UCSD-AML1 (cell line): ENCODE results near the gene PRKAA2.

Experiments used
- DNase-seq: peaks from one replicate; lab custom pipeline; 2025; ENCODE audit not compliant: unreplicated experiment; lab: John Stamatoyannopoulos, UW

Gene PRKAA2

DNA sequence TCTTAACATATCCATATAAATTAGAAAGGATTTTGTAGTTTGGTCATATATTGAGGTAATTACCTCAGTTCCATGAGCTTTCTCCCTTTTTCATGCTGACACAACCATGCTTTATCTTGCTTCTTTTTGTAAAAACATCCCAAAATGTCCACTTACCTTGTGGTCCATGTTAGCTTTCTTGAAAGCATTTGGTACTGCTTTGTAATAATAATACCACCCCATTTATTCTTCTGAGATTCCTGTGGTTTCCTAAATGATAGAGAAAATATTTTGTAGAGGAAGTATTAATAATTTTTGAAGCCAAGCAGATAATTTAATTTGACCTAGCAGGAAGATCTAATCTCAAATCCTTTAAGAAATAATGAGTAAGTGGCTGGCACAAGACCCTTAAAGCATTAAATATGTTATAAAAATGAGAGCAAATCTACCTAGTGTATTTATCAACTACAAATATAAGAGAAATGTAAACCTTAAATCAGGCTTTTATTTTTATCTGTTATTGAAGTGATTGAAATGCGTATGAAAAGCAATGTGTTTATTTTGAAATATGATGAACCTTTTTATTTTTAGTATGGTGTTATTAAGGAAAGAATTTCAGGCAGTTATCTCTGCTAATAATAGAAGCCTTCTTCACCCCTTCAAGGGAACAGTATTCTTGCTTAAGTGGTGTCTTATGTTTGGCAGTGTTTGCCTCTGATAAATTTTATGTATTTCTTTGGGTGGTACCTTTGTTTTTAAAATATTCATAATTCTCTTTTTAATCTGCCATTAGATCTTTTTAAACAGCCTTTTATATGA lies 9.2 kb downstream of the PRKAA2 start:
- DNase-seq: no peak

DNA sequence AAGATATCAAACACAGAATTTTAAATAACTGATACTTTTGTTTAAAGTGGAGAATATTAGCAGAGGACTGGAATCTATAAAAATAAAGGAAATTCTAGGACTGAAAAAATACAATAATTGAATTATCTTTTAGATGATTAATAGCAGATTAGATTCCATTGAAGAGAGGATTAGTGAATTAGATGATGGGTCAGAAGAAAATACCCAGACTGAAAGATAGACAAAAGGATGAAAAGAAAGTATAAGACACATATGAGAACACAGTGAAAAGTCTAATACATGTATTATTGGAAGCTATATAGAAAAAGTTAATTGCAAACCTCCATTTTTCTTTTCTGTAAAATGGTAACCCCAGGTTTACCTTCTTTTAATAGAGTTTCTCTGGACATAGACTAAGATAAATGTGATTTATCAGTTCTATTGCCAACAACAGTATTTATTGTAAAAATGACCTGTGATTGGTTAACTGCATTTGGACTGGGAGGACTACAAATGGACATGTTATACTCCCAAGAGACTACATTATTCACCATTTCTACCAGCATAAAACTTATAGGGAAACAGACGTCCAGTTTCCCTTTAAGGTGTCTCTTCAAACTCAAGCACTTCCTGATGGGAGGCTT lies 11.0 kb downstream of the PRKAA2 start:
- no peak for DNase-seq

DNA sequence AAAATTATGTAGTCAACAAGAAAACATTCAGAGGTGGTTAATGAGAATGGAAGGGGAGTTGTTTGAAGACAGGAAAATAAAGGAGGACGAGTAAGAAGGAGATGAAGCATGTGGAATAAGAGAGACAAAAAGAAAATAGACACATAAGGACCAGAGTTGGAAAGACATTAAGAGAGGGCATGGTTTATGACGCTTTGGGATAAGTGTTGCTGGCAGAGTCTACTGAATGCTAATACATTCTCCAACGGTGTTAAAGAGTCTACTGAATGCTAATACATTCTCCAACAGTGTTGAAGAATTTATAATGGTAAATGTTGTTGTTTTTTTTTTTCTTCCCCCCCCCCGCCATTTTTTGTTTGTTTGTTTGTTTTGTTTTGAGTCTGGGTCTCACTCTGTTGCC lies 13.1 kb downstream of the PRKAA2 start:
- DNase-seq: no peak

DNA sequence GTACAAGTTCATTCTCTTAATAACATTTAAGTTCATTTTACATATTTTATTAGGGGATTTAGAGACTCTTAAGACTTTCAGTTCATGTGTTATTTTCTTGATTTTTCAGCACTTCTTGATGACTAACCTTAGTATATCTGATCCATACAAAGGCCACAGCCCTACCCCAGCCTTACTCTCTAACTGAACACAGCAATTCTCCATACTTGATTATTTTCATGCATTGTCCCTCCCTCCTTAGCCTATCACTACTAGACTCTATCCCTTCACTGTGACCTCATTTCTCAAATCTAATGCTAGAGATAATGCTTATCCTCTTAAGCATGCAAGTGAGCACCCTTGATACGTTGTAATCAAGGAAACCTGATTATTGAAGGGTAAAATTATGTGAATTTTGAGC lies 15.2 kb downstream of the PRKAA2 start:
- no peak for DNase-seq

DNA sequence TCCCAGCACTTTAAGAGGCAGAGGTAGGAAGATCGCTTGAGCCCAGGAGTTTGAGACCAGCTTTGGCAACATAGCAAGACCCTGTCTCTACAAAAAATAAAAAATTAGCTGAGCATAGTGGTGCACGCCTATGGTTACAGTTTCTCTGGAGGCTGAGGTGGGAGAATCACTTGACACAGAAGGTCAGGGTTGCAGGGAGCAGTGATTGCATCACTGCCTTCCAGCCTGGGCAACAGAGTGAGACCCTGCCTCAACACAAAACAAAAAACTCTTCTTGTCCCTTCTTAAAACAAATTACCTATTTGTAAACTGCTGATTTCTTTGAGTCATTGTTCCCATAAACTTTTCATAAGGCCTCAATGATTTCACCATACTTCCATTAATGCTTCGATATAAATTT lies 18.7 kb downstream of the PRKAA2 start:
- DNase-seq: no peak

DNA sequence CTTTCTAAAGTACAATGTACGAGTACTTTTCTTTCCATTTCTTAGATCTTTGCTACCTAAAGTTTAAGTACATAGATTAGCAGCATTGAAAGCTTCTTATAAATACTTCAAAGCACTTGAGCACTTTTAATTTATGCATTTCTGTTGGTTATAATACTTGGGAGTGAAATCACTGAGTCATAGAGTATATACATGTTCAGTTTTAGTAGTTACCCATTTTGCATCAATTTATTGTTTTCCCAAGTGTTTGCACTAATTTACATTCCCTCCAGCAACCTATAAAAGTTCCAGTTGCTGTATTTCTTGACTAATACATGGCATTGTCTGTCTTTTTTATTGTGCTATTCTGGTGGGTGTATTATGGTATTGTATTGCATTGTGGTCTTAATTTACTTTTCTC lies 20.3 kb downstream of the PRKAA2 start:
- DNase-seq: no peak

DNA sequence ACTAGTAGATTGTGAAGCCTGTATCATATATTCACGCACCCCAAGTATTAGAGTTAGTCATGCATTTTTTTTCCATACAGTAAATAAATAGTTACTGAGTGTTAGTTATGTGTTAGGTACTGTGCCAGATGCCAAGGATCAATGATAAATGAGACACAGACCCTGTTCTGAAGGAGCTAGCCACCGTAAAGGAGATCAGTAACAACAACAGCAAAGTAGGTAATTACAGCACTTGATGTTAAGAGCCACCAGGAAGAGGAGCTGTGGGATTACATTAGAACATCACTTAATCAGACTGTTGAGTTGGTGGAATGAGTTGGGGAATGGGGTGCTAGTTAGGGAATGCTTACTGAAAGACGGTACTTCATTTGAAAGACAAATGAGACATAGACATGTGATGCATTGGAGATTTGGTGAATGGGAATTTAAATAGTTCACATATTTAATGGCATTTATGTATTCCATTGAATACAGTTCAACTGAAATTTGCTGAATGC lies 21.0 kb downstream of the PRKAA2 start:
- DNase-seq: no peak

DNA sequence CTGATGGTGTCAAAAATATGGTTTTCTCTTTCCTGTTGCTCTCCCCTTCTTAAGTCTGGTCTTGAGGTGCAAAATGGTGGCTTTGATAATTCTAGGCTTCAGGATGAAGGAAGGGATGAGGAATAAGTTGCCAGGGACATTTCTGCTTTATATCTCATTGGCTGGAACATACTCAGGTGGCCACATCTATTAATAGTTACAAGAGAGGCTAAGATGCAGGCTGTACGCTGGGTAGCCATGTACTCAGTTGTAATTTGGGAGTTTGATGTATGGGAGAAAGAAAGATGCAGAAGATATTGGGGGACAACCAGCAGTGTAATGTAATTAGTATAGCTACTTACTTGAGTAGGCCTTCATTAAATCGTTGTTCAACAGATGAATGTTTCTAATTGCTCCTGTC lies 25.2 kb downstream of the PRKAA2 start:
- no peak for DNase-seq

DNA sequence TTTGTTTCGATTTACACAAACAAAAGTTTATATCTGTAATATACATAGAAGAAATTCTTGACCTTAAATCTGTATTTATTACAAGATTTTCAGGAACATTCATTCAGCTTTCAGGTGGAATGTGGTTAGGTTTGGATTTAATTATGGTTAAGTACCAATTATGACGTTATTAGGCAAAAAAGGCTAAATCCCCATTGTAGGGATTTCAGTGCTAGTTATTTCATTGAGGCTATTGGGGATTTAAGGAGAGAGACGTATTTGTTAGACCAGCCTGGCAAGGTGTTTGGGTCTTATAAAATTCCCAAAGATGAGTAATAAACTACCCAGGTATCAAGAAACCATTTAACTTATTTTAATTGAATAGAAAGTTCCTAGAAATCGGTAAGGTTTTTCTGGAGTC lies 26.0 kb downstream of the PRKAA2 start:
- no peak for DNase-seq

DNA sequence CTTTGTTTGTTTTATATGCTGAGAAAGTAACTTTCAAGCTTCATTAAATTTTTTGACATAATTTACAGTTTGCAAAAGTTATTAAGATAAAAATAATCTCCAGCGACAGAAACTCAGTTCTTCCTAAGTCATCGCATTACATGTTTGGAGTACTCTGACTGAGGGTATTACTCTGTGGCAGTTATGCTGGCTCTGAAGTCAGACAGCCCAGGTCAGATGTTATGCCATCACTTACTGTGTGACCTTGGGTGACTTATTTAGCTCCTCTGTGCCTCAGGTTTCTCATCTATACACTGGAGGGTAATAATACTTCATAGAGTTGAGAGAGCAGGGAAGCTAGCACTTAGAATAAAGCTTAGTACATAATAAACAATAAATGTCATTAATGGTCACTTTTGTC lies 26.4 kb downstream of the PRKAA2 start:
- DNase-seq: no peak

DNA sequence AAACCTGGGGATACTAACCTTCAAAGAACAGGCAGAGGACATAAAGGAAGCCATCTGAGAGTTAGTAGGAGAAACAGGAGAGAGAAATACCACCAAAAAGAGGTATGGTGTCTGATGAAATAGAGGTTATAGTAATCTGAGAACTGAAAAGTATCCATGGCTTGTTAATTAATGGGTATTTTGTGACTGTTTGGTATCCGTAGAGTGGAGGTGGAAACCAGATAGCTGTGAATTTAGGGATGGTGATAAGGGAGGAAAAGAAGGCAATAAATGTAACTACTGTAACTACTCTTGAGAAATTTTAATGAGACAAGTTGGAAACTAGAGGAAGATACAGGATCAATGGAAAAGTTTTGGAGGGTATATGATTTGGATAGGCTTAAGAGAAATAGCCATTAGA lies 27.5 kb downstream of the PRKAA2 start:
- no peak for DNase-seq

DNA sequence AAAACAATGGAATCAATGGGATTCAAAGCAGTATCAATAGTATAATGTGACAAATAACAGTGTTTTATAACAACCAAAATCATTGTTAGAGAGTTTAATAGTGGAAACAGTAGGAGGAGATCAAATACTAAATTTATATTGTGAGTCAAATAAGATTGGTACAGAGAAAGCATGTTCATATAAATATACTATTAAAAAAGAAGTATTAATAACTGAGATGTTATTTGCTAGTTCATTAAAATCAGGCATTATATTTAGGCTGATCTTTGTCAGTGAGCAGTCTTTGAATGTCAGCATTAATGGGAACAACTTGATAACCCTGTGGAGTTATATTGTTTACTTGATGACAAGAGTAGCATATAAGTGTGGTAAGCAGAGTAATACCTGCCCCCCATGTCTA lies 30.6 kb downstream of the PRKAA2 start:
- no peak for DNase-seq

DNA sequence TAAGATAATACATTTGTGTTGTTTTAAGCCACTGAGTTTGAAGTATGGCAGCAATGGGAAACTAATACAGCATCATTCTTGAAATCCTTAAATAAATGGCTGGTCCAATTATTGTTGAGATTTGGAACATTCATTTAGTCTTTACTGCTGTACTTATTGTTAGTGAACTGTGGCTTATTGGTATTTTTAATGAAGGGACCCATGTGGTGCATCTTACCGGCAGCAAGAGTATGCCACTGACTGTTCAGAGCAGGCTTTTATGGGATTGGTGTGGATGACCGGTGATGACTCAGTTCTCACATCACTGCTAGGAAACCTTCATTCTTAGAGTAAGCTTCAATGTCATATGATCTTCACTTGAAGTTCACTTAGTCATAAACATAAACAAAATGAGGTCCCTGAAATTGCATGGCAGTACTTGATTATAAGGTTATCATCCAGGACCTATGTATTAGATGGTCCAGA lies 31.5 kb downstream of the PRKAA2 start:
- DNase-seq: no peak

DNA sequence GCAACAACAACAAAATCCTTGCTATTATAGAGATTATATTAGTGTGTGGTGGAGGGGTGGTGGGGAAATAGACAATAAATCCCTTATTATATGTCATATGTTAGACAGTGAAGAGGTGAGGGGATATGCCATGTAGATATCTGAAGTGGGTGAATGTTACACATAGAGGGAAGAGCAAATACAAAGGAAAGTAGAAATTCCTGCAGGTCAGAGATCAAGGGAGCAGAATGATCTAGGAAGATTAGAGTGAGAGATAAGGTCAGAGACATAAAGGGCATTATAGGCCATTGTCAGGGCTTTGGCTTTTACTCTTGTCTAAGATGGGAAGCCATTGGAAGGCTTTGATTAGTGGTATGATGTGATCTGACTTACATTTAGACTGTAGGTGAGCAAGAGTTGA lies 38.5 kb downstream of the PRKAA2 start:
- DNase-seq: no peak

DNA sequence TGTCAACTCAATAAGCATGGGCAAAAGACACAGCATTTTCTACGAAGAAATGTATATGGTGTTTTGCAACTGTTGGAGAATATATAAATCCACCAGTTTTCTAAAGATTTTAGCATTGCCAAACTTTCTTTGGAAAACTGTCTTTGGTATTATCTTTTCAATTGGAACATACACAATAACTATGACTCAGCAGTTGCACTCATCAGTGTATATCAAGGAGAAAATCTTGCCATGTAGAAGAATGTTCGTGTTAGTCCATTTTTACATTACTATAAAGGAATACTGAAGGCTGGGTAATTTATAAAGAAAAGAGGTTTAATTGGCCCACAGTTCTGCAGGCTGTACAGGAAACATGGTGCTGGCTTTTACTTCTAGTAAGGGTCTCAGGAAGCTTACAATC lies 41.1 kb downstream of the PRKAA2 start:
- no peak for DNase-seq

DNA sequence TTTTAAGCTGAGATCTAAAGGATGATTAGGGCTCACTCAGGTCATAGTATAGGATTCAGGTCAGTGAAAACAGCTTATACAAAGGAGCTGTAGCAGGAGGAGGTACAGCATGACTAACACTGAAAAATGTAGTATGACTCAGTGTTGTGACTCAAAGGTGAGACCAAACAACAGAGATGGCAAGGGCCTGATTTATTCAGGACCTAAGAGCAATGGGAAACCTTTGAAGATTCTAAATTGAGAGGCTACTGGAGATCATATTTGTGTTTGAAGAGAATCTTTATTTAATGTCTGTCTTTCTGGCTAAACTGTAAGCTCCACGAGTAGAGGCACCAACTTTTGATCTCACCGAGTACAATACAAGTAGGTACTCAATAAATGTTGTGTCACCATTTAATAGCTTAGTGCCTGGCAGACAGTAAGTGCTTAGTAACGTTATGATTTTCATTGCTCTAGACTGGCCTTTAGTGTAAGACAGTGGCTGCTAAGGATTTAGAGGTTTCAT lies 43.5 kb downstream of the PRKAA2 start:
- no peak for DNase-seq

DNA sequence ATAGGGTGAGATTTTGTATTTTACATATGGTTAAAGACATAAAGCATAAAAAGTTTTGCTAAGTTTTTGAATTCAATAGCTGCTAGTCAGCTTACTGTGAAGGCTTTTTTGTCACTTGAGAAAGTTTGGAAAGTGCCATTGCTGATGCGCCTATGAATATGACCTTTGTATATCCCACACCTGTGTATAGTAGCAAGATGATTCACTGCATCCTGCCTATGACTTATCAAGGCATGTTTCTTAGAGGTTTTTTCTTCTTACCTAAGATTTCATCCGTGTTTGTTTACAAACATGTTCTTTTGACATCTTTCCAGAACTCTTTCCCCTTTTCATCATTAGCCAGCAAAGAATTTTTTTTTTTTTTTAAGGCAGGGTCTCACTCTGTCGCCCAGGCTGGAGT lies 51.5 kb downstream of the PRKAA2 start:
- DNase-seq: no peak

DNA sequence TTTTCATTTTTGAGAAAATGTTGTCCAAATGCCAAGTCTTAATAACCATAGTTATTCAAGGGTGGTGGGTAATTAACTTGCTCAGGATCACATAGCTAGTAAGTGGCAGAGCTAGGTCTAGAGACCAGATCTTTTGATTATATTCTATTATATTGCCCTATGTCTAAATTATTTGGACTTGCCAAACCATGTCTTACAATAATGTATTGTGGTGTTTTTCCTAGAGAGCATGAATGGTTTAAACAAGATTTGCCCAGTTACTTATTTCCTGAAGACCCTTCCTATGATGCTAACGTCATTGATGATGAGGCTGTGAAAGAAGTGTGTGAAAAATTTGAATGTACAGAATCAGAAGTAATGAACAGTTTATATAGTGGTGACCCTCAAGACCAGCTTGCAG lies 58.6 kb downstream of the PRKAA2 start:
- no peak for DNase-seq

DNA sequence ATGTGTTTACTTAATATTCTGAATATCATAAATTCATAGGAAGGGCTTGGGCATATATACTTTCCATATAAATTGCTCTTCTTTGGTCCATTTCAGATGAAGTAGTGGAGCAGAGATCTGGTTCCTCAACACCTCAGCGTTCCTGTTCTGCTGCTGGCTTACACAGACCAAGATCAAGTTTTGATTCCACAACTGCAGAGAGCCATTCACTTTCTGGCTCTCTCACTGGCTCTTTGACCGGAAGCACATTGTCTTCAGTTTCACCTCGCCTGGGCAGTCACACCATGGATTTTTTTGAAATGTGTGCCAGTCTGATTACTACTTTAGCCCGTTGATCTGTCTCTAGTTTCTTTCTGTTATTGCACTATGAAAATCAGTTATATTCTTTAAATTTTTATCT lies 62.3 kb downstream of the PRKAA2 start:
- DNase-seq: no peak

DNA sequence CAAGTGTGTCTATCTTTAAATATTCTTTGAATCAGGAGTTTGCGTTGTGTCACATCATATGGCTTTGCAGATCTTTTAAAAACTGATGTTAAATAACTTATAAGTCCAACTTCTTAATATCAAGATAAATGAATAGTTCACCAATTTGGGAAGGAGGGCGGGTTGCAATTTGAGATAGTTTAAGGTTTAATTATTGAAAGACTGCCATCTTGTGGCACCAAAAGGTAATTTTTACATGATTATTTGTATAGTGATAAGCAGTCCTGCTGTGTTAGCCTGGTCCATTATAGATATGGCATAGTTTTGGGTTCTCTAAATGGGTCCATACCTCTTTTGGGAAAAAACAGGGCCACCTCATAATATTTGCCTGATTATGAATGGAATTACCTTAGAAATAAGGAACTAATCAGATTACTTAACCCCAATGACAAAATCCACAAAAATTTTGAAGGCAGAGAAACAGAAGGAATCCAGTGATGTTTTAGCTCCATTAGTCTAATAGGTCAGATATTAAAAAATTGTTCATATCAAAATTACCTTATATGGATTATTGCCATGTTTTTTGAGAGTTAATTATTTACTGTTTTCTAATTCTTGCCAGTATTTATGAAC lies 64.3 kb downstream of the PRKAA2 start:
- DNase-seq: no peak

DNA sequence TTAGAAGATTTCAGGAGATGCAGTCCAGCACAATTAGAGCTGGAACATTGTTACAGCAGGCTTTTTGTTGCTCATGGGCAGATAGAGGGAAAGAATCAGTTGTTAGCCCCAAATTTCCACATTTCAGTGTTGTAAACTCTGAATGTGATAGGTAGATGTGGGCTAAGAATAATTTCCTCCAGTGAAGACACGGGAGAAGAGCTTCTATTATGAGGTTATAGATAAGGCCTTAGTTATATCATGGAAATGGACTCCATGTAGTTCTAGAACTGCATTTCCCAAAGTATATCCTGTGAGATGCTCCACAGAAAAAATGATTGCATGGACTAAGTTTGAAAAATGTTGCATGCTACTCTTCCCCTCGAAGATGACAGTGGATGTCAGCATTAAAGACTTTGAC lies 64.9 kb downstream of the PRKAA2 start:
- no peak for DNase-seq

DNA sequence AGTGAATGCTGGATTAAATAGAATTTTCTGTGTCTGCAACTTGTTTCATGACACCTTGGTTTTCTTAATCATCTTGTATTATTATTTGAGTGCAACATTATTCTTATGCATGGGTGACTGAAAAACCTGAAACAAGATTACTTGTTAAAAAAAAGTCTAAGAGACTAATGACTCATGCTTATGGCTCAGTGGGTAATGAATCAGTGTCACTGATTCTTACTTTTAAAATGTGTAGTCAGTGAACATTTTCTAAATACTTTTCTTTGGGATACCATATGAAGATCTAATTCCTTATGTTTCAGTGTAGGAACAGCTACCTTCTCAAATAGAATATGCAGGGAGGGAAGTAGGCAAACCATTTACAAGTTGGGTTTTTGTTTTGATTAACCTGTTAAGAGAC lies 65.5 kb downstream of the PRKAA2 start:
- DNase-seq: no peak
